ENCODE results near the gene SNTA1. TPM values are rescaled to one million over a fixed set of nuclear protein-coding genes. Genes with fewer than 3 reads are reported as not detected.

The SNTA1 gene
- total RNA-seq, 2 experiments from 2014 or later: 36.6 to 44.8 TPM

DNA sequence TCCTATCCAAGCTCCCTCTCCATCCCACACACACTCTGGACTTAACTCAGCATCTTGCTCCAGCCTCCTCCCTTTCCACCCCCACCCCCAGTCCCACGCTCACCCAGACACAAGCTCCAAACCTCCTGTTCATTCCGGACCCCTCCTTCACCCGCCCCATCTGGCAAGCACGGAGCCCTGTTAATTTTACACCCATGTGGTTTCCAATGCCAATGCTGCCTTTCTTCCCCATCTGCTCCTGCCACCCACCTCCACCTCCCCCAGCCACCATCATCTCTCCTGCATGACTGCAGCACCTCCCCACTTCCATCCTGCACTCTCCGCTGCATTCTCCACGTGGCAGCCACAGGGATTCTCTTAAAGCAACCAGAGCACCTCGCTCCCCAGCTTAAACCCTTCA lies 32.3 kb downstream of the SNTA1 start:
- TF ChIP-seq EZH2phosphoT487 (IDR thresholded peaks at IDR 0.05; ENCODE audit: borderline replicate concordance, low read depth, low read length): no peak
- TF ChIP-seq CTCF (conservative IDR thresholded peaks at IDR 0.05; ENCODE audit: low read length): no peak
- Histone ChIP-seq H2AFZ (ENCODE audit: low read length) (no peak overlapping the region), H3K4me1 (ENCODE audit: insufficient read depth, low read length, poor library complexity, severe bottlenecking) (peaks cover 56% of the 10 kb centered on the region), H3K27ac (ENCODE audit: low read depth, low read length, poor library complexity, severe bottlenecking) (peak overlapping the region; percentile 94), H3K9me3 (ENCODE audit: low read length) (no peaks in the 10 kb centered on the region), H3K79me2 (ENCODE audit: insufficient read depth, low read depth, low read length) (peaks cover 22% of the 10 kb centered on the region; the same call in 1 of the 2 replicates), H3K9me2 (ENCODE audit: insufficient read depth, low read length) (no peaks in the 10 kb centered on the region), H3K36me3 (ENCODE audit: insufficient read depth, low read length) (peaks cover 85% of the 10 kb centered on the region), H3K4me3 (ENCODE audit: low read depth, low read length, poor library complexity, severe bottlenecking) (no peak overlapping the region), H3K4me2 (ENCODE audit: low read length) (no peak overlapping the region), H4K20me1 (ENCODE audit: insufficient read depth, low read length) (no peaks in the 10 kb centered on the region)
- intact Hi-C loops (cut with micrococcal nuclease; ENCODE audit: unreplicated experiment): no loop called here
- POLR2A ChIA-PET: interaction anchor here (0.8 to 1.2 kb wide), 2 partner anchors 11 to 30 kb away, joined by 3 read pairs; no protein-coding TSS in a partner anchor
- BruUV-seq (replicated peaks): no TSS peak
- no peak for DNase-seq (ENCODE audit: low spot score)
- CTCF ChIA-PET (ENCODE audit: unreplicated experiment): interaction anchor here (1.0 to 1.5 kb wide), 2 partner anchors 24 to 34 kb away, joined by 3 to 4 read pairs; no protein-coding TSS in a partner anchor

DNA sequence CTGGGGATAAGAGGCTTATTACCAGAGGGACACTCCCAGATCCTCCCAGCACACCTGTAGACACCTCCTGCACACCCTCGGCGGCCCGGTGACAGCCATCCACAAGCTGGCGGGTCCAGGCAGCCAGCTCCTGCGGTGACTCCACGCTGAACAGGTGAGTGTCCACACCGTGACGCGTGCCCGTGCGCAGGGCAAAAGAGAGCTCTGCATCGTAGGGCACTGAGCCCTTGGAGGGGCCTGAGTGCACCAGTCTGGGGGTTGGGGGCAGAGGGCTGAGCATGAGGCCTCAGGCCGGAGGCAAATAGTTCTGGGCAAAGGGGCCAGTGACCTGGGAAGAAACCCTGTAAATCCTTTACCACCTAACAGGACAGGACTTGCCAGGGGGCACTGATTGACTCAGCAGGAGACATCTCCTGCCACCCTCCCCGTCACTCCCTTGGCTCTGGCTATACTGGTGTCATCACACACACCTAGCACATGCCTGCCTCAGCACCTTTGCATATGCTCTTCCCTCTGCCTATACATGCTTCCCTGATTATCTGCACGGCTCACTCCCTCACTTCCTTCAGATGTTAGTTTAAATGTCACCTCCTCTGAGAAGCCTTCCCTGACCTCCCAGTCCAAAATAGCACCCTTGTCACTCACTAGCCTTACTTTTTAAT lies 33.4 kb downstream of the SNTA1 start:
- intact Hi-C loops (cut with micrococcal nuclease; ENCODE audit: unreplicated experiment): no loop called here
- TF ChIP-seq CTCF (conservative IDR thresholded peaks at IDR 0.05; ENCODE audit: low read length): no peak
- no peak for TF ChIP-seq EZH2phosphoT487 (IDR thresholded peaks at IDR 0.05; ENCODE audit: borderline replicate concordance, low read depth, low read length)
- no peaks in the 10 kb centered on the region for H3K9me3 ChIP-seq (ENCODE audit: low read length)
- TSS peak; percentile 44 for BruUV-seq (replicated peaks)
- no peaks in the 10 kb centered on the region for H3K9me2 ChIP-seq (ENCODE audit: insufficient read depth, low read length)
- peak overlapping the region; percentile 82 for H3K4me2 ChIP-seq (ENCODE audit: low read length)
- no peak for DNase-seq (ENCODE audit: low spot score)
- H3K4me1 ChIP-seq (ENCODE audit: insufficient read depth, low read length, poor library complexity, severe bottlenecking): peaks cover 50% of the 10 kb centered on the region
- no peaks in the 10 kb centered on the region for H4K20me1 ChIP-seq (ENCODE audit: insufficient read depth, low read length)
- H3K36me3 ChIP-seq (ENCODE audit: insufficient read depth, low read length): peaks cover 89% of the 10 kb centered on the region
- H3K79me2 ChIP-seq (ENCODE audit: insufficient read depth, low read depth, low read length): peaks cover 28% of the 10 kb centered on the region; the same call in 1 of the 2 replicates
- ChIA-PET POLR2A (interaction anchor here (0.8 to 1.9 kb wide), 3 partner anchors 9 to 35 kb away, joined by 4 to 7 read pairs (median 5); partner anchors contain the start of gene CDK5RAP1), CTCF (ENCODE audit: unreplicated experiment) (no interaction called here)
- H3K27ac ChIP-seq (ENCODE audit: low read depth, low read length, poor library complexity, severe bottlenecking): peak overlapping the region; percentile 94
- no peak overlapping the region for H3K4me3 ChIP-seq (ENCODE audit: low read depth, low read length, poor library complexity, severe bottlenecking)
- no peak overlapping the region for H2AFZ ChIP-seq (ENCODE audit: low read length)

Data from OCI-LY7 (cell line).